Right cardiac atrium (tissue), 5 donors: ENCODE results near the gene PKDCC. TPM values are rescaled to one million over a fixed set of nuclear protein-coding genes. Genes with fewer than 3 reads are reported as not detected.

Source experiments
- ATAC-seq, 2 donors: fragments of 200-7000 bp; cut with Tn5 transposase; one replicate each; pipeline versions ENCODE4 v1.8.0 to v1.9.1; 2020; ENCODE audit warnings: moderate library complexity in 2 of 2, mild to moderate bottlenecking in 1 of 2
- DNase-seq, 3 donors: peaks; one replicate each; pipeline ENCODE4 v3.0.0-alpha.2; 2020
- H3K27ac ChIP-seq: one replicate; pipeline ENCODE4 v1.5.1; 2013; ENCODE audit warnings: mild to moderate bottlenecking, low read length, control low read depth, moderate library complexity
- H3K27me3 ChIP-seq: one replicate; pipeline ENCODE4 v1.6.1; 2013; ENCODE audit not compliant: control insufficient read depth, insufficient read depth
- H3K4me1 ChIP-seq: one replicate; pipeline ENCODE4 v1.6.1; 2013; ENCODE audit warnings: low read length; ENCODE audit not compliant: control insufficient read depth, insufficient read depth
- H3K4me3 ChIP-seq: one replicate; pipeline ENCODE4 v1.5.1; 2013; ENCODE audit warnings: low read length, control low read depth
- H3K9me3 ChIP-seq: one replicate; pipeline ENCODE4 v1.6.1; 2013; ENCODE audit warnings: low read length; ENCODE audit not compliant: control insufficient read depth
- WGBS: extraction: QIAGEN DNeasy Blood & Tissue Kit; methylation state at CpG from one replicate; pipeline ENCODE4 v1.1.7; 2013; 5-methylcytosine and 5-hydroxymethylcytosine counted together
- intact Hi-C, 4 donors: fragments of 100-400 bp; cut with DNase I; formaldehyde crosslinking; loops; one replicate each; pipeline versions ENCODE4 v1.11.0 to v1.14.0; 2022 to 2023
- long read RNA-seq, 4 donors: library from polyadenylated mRNA; unstranded; transcript quantifications; one replicate each; pipeline ENCODE4 v2.0.0, GENCODE V29; 2020 to 2021
- polyA plus RNA-seq: library from polyadenylated mRNA; stranded (reverse); fragments of 200-250 nt; gene quantifications from one replicate; pipeline ENCODE4 v1.2.3, GENCODE V29; 2013
- total RNA-seq, 4 donors: library from RNA; stranded (reverse); fragmentation: NEBNext Ultra II Directional; extraction: Animal tissue kit (Norgen Biotek cat#: 25700); gene quantifications; one replicate each; pipeline ENCODE4 v1.2.1, GENCODE V29; 2021
- donor health status: healthy with polysubstance abuse.
- donor health status: DM: no; HTN: yes; CAD: no.
- donor health status: DM: no; HTN: no; CAD: no.
- donor health status: DM: no; HTN: yes; CAD: no; lungs with severe emphysema.
- donor health status: DM: yes; HTN: yes; CAD: no.

PKDCC gene
- 100 to 1,000 TPM in 3 of 4 donors, 10 to 100 TPM in 1; 92.2 to 189 (median 131) TPM for total RNA-seq
- polyA plus RNA-seq = 145 TPM
- long read RNA-seq, donor 1, transcript PKDCC-201 (7 exons, 2,502 nt) = major isoform, 141 of 244 reads
- long read RNA-seq, donor 1, partial matches to known transcripts = 47 of 244 reads
- long read RNA-seq, donor 1, other reads (novel, unspliced or antisense) = 54 of 244 reads
- long read RNA-seq, donor 2, transcript PKDCC-201 (7 exons, 2,502 nt) = major isoform, 94 of 152 reads
- long read RNA-seq, donor 2, partial matches to known transcripts = 23 of 152 reads
- long read RNA-seq, donor 2, other reads (novel, unspliced or antisense) = 35 of 152 reads
- long read RNA-seq, donor 3, transcript PKDCC-208 (3 exons, 1,447 nt) = minor isoform, 6 of 137 reads
- long read RNA-seq, donor 3, transcript PKDCC-201 (7 exons, 2,502 nt) = major isoform, 47 of 137 reads
- long read RNA-seq, donor 3, partial matches to known transcripts = 65 of 137 reads
- long read RNA-seq, donor 3, other reads (novel, unspliced or antisense) = 17 of 137 reads
- long read RNA-seq, donor 4, transcript PKDCC-201 (7 exons, 2,502 nt) = major isoform, 53 of 93 reads
- long read RNA-seq, donor 4, partial matches to known transcripts = 14 of 93 reads
- long read RNA-seq, donor 4, other reads (novel, unspliced or antisense) = 24 of 93 reads

- ATAC-seq (peak; percentile 86 to 90), DNase-seq (peak; percentile 91 to 97 (median 96))
- Histone ChIP-seq H3K4me1 (peaks cover 2% of the 10 kb centered on the region), H3K4me3 (peak within 1 kb of the TSS; percentile 94), H3K27me3 (no peaks in the 10 kb centered on the region), H3K27ac (peak within 1 kb of the TSS; percentile 91), H3K9me3 (no peaks in the 10 kb centered on the region)
- 1% methylated on average over 105 of the region's 111 CpGs for WGBS
- intact Hi-C loops = loop anchor here in 2 of 4 donors (5.0 to 10.0 kb wide), 2 partner anchors 80 to 113 kb away; no protein-coding TSS in a partner anchor
These were observed at the start of gene PKDCC for GRCh38 chr2:42047488-42048298. Gene PKDCC (plus strand): TSS chr2:42048021. CDS start chr2:42048200, 179 bp downstream.

- intact Hi-C loops = no loop called here
- Histone ChIP-seq H3K9me3 (no peaks in the 10 kb centered on the region), H3K4me3 (no peak overlapping the region), H3K4me1 (peaks cover 5% of the 10 kb centered on the region), H3K27ac (peak overlapping the region; percentile 93), H3K27me3 (no peaks in the 10 kb centered on the region)
- DNase-seq (peak; percentile 56 to 82 (median 71)), ATAC-seq (peak; percentile 80 to 82)
- 37% methylated on average over 15 of the region's 15 CpGs for WGBS
These were observed 49.4 kb upstream of the PKDCC start for GRCh38 chr2:41998186-41999127.

- Histone ChIP-seq H3K4me3 (no peak overlapping the region), H3K27ac (no peak overlapping the region), H3K27me3 (no peaks in the 10 kb centered on the region), H3K4me1 (peaks cover 5% of the 10 kb centered on the region), H3K9me3 (no peaks in the 10 kb centered on the region)
- WGBS = 75% methylated on average over 1 of the region's 1 CpG
- DNase-seq (no peak), ATAC-seq (peak; percentile 18 to 21)
- intact Hi-C loops = no loop called here
These were observed 48.7 kb upstream of the PKDCC start for GRCh38 chr2:41999128-41999480.

- ATAC-seq = no peak
- 73% methylated on average over 9 of the region's 9 CpGs for WGBS
- no peak overlapping the region for H3K27ac ChIP-seq
These were observed 48.1 kb upstream of the PKDCC start for GRCh38 chr2:41999592-42000281.

GRCh38 chr2:42001711-42002201 lies 46.1 kb upstream of the PKDCC start:
- ATAC-seq (no peak), DNase-seq (no peak)
- H3K4me1 ChIP-seq = peaks cover 5% of the 10 kb centered on the region
- H3K4me3 ChIP-seq = no peak overlapping the region
- 86% methylated on average over 21 of the region's 21 CpGs for WGBS
- no peaks in the 10 kb centered on the region for H3K9me3 ChIP-seq
- intact Hi-C loops = no loop called here
- H3K27ac ChIP-seq = no peak overlapping the region
- no peaks in the 10 kb centered on the region for H3K27me3 ChIP-seq

More at GRCh38 chr2:41999592-42000281, 48.1 kb upstream of the PKDCC start:
- intact Hi-C loops = no loop called here
- no peaks in the 10 kb centered on the region for H3K9me3 ChIP-seq
- peaks cover 5% of the 10 kb centered on the region for H3K4me1 ChIP-seq
- no peak overlapping the region for H3K4me3 ChIP-seq
- DNase-seq = no peak
- no peaks in the 10 kb centered on the region for H3K27me3 ChIP-seq

GRCh38 chr2:42007551-42007950 lies 40.3 kb upstream of the PKDCC start:
- WGBS = 80% methylated on average over 7 of the region's 7 CpGs

GRCh38 chr2:42008241-42008921 lies 39.4 kb upstream of the PKDCC start:
- no peaks in the 10 kb centered on the region for H3K27me3 ChIP-seq
- H3K9me3 ChIP-seq = no peaks in the 10 kb centered on the region
- ATAC-seq (no peak), DNase-seq (no peak)
- 87% methylated on average over 10 of the region's 10 CpGs for WGBS
- H3K4me3 ChIP-seq = no peak overlapping the region
- intact Hi-C loops = no loop called here
- no peak overlapping the region for H3K27ac ChIP-seq
- peaks cover 6% of the 10 kb centered on the region for H3K4me1 ChIP-seq

More at GRCh38 chr2:42007551-42007950, 40.3 kb upstream of the PKDCC start:
- H3K9me3 ChIP-seq = no peaks in the 10 kb centered on the region
- ATAC-seq (no peak), DNase-seq (no peak)
- no peaks in the 10 kb centered on the region for H3K27me3 ChIP-seq
- intact Hi-C loops = no loop called here
- H3K27ac ChIP-seq = no peak overlapping the region
- no peak overlapping the region for H3K4me3 ChIP-seq
- peaks cover 6% of the 10 kb centered on the region for H3K4me1 ChIP-seq

- intact Hi-C loops = no loop called here
- ATAC-seq = peak; percentile 39 to 48
- Histone ChIP-seq H3K4me3 (no peak overlapping the region), H3K9me3 (no peaks in the 10 kb centered on the region), H3K27me3 (no peaks in the 10 kb centered on the region), H3K4me1 (peaks cover 6% of the 10 kb centered on the region), H3K27ac (no peak overlapping the region)
- no peak for DNase-seq
- 73% methylated on average over 10 of the region's 10 CpGs for WGBS
These were observed 37.9 kb upstream of the PKDCC start for GRCh38 chr2:42009657-42010580.
